ENCODE measurements around the gene EML2. TPM values are rescaled to one million over a fixed set of nuclear protein-coding genes. Genes with fewer than 3 reads are reported as not detected.

EML2 gene
- total and polyA plus RNA-seq, 2 experiments from 2014 or later: 13.9 to 17.0 TPM

DNA sequence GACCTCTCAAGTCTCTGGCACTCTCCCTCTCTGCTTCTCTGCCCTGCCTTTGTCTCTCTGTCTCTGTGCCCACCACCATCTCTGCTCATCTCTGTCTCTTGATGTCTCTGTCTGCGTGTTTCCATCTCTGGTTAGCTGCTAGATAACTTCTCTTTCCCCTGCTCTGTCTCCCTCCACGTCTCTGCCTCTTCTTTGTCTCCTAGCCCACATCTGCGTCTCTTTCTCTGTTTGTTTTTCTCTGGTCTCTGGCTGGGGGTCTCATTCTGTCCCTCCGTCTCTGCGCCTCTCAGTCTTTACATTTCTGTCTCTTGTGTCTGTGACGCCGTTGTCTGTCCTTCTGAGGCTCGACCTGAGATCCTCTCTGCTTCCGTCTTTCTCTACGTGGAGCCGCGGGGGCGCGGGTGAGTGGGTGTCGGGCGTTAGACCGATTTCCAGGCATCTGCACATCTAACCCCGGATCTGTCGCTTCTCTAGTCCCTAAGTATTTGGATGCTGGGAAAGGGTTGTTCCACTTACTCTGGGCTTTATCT lies 29.2 kb upstream of the EML2 start:
- Histone ChIP-seq H3K79me2 (no peaks in the 10 kb centered on the region), H3K4me1 (ENCODE audit: insufficient read depth) (peaks cover 12% of the 10 kb centered on the region)

DNA sequence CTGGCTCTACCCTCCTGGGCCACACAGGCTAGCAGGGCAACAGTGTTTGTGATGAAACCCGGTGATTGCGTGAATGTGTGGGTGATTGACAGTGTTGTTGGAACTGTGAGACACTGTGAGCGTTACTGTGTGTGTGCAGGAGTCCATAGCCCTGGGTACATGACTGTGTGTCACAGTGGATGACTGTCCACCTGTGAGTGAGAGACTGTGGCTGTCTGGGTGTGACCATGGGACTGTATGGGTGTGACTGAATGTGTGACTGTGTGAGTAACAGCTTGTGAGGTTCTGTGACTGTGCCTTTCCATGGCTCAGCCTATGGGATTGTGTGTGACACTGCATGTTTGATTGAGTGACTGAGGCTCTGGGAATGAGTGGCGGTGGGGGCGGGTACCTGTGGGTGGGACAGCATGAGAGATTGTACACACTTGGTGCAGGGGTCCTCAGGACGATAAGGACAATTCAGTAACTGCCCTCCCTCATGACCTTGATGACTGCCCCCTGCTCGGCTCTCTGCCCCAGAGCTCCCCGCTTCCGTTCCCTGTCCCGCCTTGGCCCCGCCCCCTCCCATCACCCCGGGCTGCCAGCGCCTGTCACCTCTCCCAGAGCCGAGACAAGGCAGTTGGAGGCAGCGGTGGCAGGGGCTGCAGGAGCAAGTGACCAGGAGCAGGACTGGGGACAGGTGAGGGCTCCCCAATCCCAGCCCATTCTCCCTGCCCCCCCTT lies 28.6 kb upstream of the EML2 start, which contains the start of gene GIPR:
GIPR (plus strand) TSS at position 602 of the 722 bp plus-strand sequence. CDS start 1,300 bp downstream, outside the sequence.
- Histone ChIP-seq H3K4me2 (peak within 1 kb of the TSS; percentile 97), H3K36me3 (replicated peaks; ENCODE audit: insufficient read depth, low read depth) (no peaks in the 10 kb centered on the region), H3K4me1 (ENCODE audit: insufficient read depth) (peaks cover 12% of the 10 kb centered on the region), H4K20me1 (ENCODE audit: insufficient read depth, poor library complexity, severe bottlenecking) (no peaks in the 10 kb centered on the region), H3K9me2 (replicated peaks; ENCODE audit: insufficient read depth) (no peaks in the 10 kb centered on the region), H3K79me2 (no peaks in the 10 kb centered on the region), H2AFZ (peak within 1 kb of the TSS; percentile 95), H3K4me3 (peak within 1 kb of the TSS; percentile 80), H3K27ac (peak within 1 kb of the TSS; percentile 87), H3K9me3 (ENCODE audit: low read depth) (no peaks in the 10 kb centered on the region), H3K27me3 (peaks cover 9% of the 10 kb centered on the region)
- DNase-seq (ENCODE audit: low spot score): peak; percentile 81
- 28% methylated on average over 7 of the region's 15 CpGs for WGBS (ENCODE audit: low lambda C conversion rate, missing lambda C conversion rate)
- TF ChIP-seq, protein P1, sequence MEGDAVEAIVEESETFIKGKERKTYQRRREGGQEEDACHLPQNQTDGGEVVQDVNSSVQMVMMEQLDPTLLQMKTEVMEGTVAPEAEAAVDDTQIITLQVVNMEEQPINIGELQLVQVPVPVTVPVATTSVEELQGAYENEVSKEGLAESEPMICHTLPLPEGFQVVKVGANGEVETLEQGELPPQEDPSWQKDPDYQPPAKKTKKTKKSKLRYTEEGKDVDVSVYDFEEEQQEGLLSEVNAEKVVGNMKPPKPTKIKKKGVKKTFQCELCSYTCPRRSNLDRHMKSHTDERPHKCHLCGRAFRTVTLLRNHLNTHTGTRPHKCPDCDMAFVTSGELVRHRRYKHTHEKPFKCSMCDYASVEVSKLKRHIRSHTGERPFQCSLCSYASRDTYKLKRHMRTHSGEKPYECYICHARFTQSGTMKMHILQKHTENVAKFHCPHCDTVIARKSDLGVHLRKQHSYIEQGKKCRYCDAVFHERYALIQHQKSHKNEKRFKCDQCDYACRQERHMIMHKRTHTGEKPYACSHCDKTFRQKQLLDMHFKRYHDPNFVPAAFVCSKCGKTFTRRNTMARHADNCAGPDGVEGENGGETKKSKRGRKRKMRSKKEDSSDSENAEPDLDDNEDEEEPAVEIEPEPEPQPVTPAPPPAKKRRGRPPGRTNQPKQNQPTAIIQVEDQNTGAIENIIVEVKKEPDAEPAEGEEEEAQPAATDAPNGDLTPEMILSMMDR (IDR thresholded peaks at IDR 0.05; ENCODE audit: poor library complexity): no peak

More for the DNA sequence above, 29.2 kb upstream of the EML2 start:
- peak overlapping the region; percentile 95 for H2AFZ ChIP-seq
- no peaks in the 10 kb centered on the region for H3K9me3 ChIP-seq (ENCODE audit: low read depth)
- 3% methylated on average over 19 of the region's 19 CpGs for WGBS (ENCODE audit: low lambda C conversion rate, missing lambda C conversion rate)
- H3K4me2 ChIP-seq: peak overlapping the region; percentile 97
- H3K27me3 ChIP-seq: peaks cover 9% of the 10 kb centered on the region
- no peaks in the 10 kb centered on the region for H3K9me2 ChIP-seq (replicated peaks; ENCODE audit: insufficient read depth)
- no peaks in the 10 kb centered on the region for H4K20me1 ChIP-seq (ENCODE audit: insufficient read depth, poor library complexity, severe bottlenecking)
- TF ChIP-seq EZH2phosphoT487 (IDR thresholded peaks at IDR 0.05; ENCODE audit: low read depth, severe bottlenecking, unreplicated experiment) (peak; percentile 49), EZH2 (IDR thresholded peaks at IDR 0.05; ENCODE audit: borderline replicate concordance) (no peak)
- TF ChIP-seq, protein P1 (IDR thresholded peaks at IDR 0.05; ENCODE audit: poor library complexity): no peak
- peak overlapping the region; percentile 80 for H3K4me3 ChIP-seq
- no peaks in the 10 kb centered on the region for H3K36me3 ChIP-seq (replicated peaks; ENCODE audit: insufficient read depth, low read depth)
- H3K27ac ChIP-seq: peak overlapping the region; percentile 87
- no peak for DNase-seq (ENCODE audit: low spot score)

GRCh38 chr19:45664575-45664974 lies 25.4 kb upstream of the EML2 start:
- Histone ChIP-seq H3K9me2 (replicated peaks; ENCODE audit: insufficient read depth) (no peaks in the 10 kb centered on the region), H3K36me3 (replicated peaks; ENCODE audit: insufficient read depth, low read depth) (no peaks in the 10 kb centered on the region), H3K79me2 (no peaks in the 10 kb centered on the region), H3K9me3 (ENCODE audit: low read depth) (no peaks in the 10 kb centered on the region), H3K4me2 (no peak overlapping the region), H2AFZ (no peak overlapping the region), H3K4me1 (ENCODE audit: insufficient read depth) (peaks cover 7% of the 10 kb centered on the region), H3K27ac (no peak overlapping the region), H3K27me3 (peaks cover 5% of the 10 kb centered on the region), H3K4me3 (no peak overlapping the region), H4K20me1 (ENCODE audit: insufficient read depth, poor library complexity, severe bottlenecking) (no peaks in the 10 kb centered on the region)
- WGBS (ENCODE audit: low lambda C conversion rate, missing lambda C conversion rate): 84% methylated on average over 7 of the region's 7 CpGs
- no peak for DNase-seq (ENCODE audit: low spot score)
- TF ChIP-seq, protein P1 (IDR thresholded peaks at IDR 0.05; ENCODE audit: poor library complexity): no peak
- no peak for TF ChIP-seq EZH2phosphoT487 (IDR thresholded peaks at IDR 0.05; ENCODE audit: low read depth, severe bottlenecking, unreplicated experiment)
- TF ChIP-seq EZH2 (IDR thresholded peaks at IDR 0.05; ENCODE audit: borderline replicate concordance): no peak

Data from hepatocyte (in vitro differentiated cells).